ENCODE data around the gene DPYSL3. TPM values are rescaled to one million over a fixed set of nuclear protein-coding genes. Genes with fewer than 3 reads are reported as not detected.
A peak's percentile ranks its signal among the peaks of the same experiment; 100 is the strongest.

The DPYSL3 gene
- total and polyA plus RNA-seq, 4 donors: 200 to 624 (median 447) TPM

GRCh38 chr5:147348046-147348445 lies 161.8 kb downstream of the DPYSL3 start:
- H3K27ac ChIP-seq (ENCODE audit: low read depth, low read length): no peak overlapping the region
- no peak overlapping the region for H3K4me3 ChIP-seq (ENCODE audit: low read depth, low read length)
- H3K4me1 ChIP-seq (ENCODE audit: control insufficient read depth, insufficient read depth, low read length): no peaks in the 10 kb centered on the region
- WGBS (ENCODE audit: insufficient coverage): no CpG with 5 or more reads among the region's 2 CpGs
- no peaks in the 10 kb centered on the region for H3K36me3 ChIP-seq (ENCODE audit: control insufficient read depth, insufficient read depth, low read length)
- no peaks in the 10 kb centered on the region for H3K27me3 ChIP-seq (ENCODE audit: control insufficient read depth, insufficient read depth, low read length)
- no peaks in the 10 kb centered on the region for H3K9me3 ChIP-seq (ENCODE audit: control insufficient read depth, insufficient read depth, low read length)
- no peak for DNase-seq (ENCODE audit: low read depth in 4 of 6, low spot score in 6 of 6)

GRCh38 chr5:147346006-147346561 lies 163.8 kb downstream of the DPYSL3 start:
- Histone ChIP-seq H3K27me3 (ENCODE audit: control insufficient read depth, insufficient read depth, low read length) (no peaks in the 10 kb centered on the region), H3K4me1 (ENCODE audit: control insufficient read depth, insufficient read depth, low read length) (no peaks in the 10 kb centered on the region), H3K9me3 (ENCODE audit: control insufficient read depth, insufficient read depth, low read length) (no peaks in the 10 kb centered on the region), H3K4me3 (ENCODE audit: low read depth, low read length) (no peak overlapping the region), H3K27ac (ENCODE audit: low read depth, low read length) (no peak overlapping the region), H3K36me3 (ENCODE audit: control insufficient read depth, insufficient read depth, low read length) (no peaks in the 10 kb centered on the region)
- DNase-seq (ENCODE audit: low read depth in 4 of 6, low spot score in 6 of 6): no peak
- WGBS (ENCODE audit: insufficient coverage): 80% methylated on average over 1 of the region's 5 CpGs

DNA sequence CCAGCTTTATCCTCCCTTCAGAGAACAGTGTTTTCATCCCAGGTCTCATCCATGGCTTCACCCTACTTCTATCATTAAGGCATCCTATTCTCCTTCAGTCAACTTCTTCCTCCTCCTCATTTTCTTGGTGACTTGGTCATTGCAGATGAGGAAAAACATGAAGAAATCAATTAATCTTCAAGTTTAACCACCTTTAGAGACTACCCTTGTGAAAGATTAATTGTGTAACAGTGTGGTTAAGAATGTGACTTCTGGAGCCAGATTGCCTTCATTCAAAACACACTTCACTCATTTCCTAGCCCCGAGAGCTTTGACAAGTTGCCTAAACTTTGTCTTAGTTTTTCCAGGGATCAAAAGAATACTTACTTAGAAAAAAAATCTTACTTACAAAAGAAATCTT lies 165.0 kb downstream of the DPYSL3 start:
- no peak overlapping the region for H3K27ac ChIP-seq (ENCODE audit: low read depth, low read length)
- no peaks in the 10 kb centered on the region for H3K9me3 ChIP-seq (ENCODE audit: control insufficient read depth, insufficient read depth, low read length)
- no peaks in the 10 kb centered on the region for H3K4me1 ChIP-seq (ENCODE audit: control insufficient read depth, insufficient read depth, low read length)
- no peak overlapping the region for H3K4me3 ChIP-seq (ENCODE audit: low read depth, low read length)
- no peak for DNase-seq (ENCODE audit: low read depth in 4 of 6, low spot score in 6 of 6)
- H3K27me3 ChIP-seq (ENCODE audit: control insufficient read depth, insufficient read depth, low read length): no peaks in the 10 kb centered on the region
- no CpG with 5 or more reads among the region's 1 CpG for WGBS (ENCODE audit: insufficient coverage)
- H3K36me3 ChIP-seq (ENCODE audit: control insufficient read depth, insufficient read depth, low read length): no peaks in the 10 kb centered on the region

- Histone ChIP-seq H3K9me3 (ENCODE audit: control insufficient read depth, insufficient read depth, low read length) (no peaks in the 10 kb centered on the region), H3K27me3 (ENCODE audit: control insufficient read depth, insufficient read depth, low read length) (no peaks in the 10 kb centered on the region), H3K4me1 (ENCODE audit: control insufficient read depth, insufficient read depth, low read length) (no peaks in the 10 kb centered on the region), H3K4me3 (ENCODE audit: low read depth, low read length) (no peak overlapping the region), H3K27ac (ENCODE audit: low read depth, low read length) (no peak overlapping the region), H3K36me3 (ENCODE audit: control insufficient read depth, insufficient read depth, low read length) (no peaks in the 10 kb centered on the region)
- DNase-seq (ENCODE audit: low read depth in 4 of 6, low spot score in 6 of 6): no peak
These were observed 168.5 kb downstream of the DPYSL3 start for GRCh38 chr5:147341345-147341744.

DNA sequence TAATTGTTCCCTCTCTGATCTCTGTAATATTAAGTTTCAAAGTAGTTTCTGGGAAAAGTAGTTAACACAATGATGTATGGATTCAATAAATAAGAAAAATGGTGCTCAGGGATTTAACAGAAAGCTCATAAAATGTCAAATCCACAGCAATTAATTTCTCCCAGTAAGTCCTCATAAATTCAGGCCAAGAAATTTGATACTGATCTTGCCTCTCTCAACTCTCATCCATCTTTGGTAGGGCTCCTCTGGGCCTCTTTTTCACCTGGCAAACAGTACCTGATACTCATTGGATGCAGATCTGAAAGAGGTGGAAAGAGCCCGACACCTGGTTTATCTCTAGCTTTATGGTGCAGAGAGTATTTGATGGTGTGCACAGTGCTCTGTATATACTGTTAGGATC lies 168.9 kb downstream of the DPYSL3 start:
- H3K4me3 ChIP-seq (ENCODE audit: low read depth, low read length): no peak overlapping the region
- no peak overlapping the region for H3K27ac ChIP-seq (ENCODE audit: low read depth, low read length)
- WGBS (ENCODE audit: insufficient coverage): no CpG with 5 or more reads among the region's 1 CpG
- peak in 1 of 6 donors; percentile 70 for DNase-seq (ENCODE audit: low read depth in 4 of 6, low spot score in 6 of 6)
- H3K4me1 ChIP-seq (ENCODE audit: control insufficient read depth, insufficient read depth, low read length): no peaks in the 10 kb centered on the region
- H3K36me3 ChIP-seq (ENCODE audit: control insufficient read depth, insufficient read depth, low read length): no peaks in the 10 kb centered on the region
- no peaks in the 10 kb centered on the region for H3K27me3 ChIP-seq (ENCODE audit: control insufficient read depth, insufficient read depth, low read length)
- H3K9me3 ChIP-seq (ENCODE audit: control insufficient read depth, insufficient read depth, low read length): no peaks in the 10 kb centered on the region

Small RNA genes lying within 50 kb of the gene (small RNA-seq; reads per million reads assigned to genes)
- gene AC011373.1 (ENCODE audit: low replicate concordance): not detected
